H9 (cell line): Measurements from ENCODE around the gene KBTBD6. TPM values are rescaled to one million over a fixed set of nuclear protein-coding genes. Genes with fewer than 3 reads are reported as not detected.

Source experiments
- DNase-seq: peaks from one replicate; pipeline ENCODE4 v3.0.0-alpha.2; 2017
- H2AFZ ChIP-seq: one replicate; pipeline ENCODE4 v1.6.1; 2013; ENCODE audit warnings: mild to moderate bottlenecking, low read length, control low read depth, moderate library complexity
- H2AK5ac ChIP-seq: 2 replicates; pipeline ENCODE4 v1.6.1; 2013; ENCODE audit warnings: low read length, control low read depth, mixed read lengths; ENCODE audit not compliant: insufficient read length
- H2BK120ac ChIP-seq: one replicate; pipeline ENCODE4 v1.6.1; 2013; ENCODE audit warnings: low read depth, mild to moderate bottlenecking, low read length, control low read depth, inconsistent platforms; ENCODE audit not compliant: poor library complexity, severe bottlenecking
- H2BK12ac ChIP-seq: 2 replicates; pipeline ENCODE4 v1.6.1; 2013; ENCODE audit warnings: low read length, control low read depth, mixed read lengths, low read depth; ENCODE audit not compliant: insufficient read length
- H2BK15ac ChIP-seq: 2 replicates; pipeline ENCODE4 v1.6.1; 2013; ENCODE audit warnings: low read depth, low read length, control low read depth
- H2BK20ac ChIP-seq: one replicate; pipeline ENCODE4 v1.6.1; 2013; ENCODE audit warnings: low read depth, mild to moderate bottlenecking, low read length, control low read depth, inconsistent platforms; ENCODE audit not compliant: poor library complexity, severe bottlenecking
- H2BK5ac ChIP-seq: 2 replicates; pipeline ENCODE4 v1.6.1; 2013; ENCODE audit warnings: low read length, control low read depth, mixed read lengths; ENCODE audit not compliant: insufficient read length
- H3K14ac ChIP-seq: 2 replicates; pipeline ENCODE4 v1.6.1; 2013; ENCODE audit warnings: low read length, control low read depth; ENCODE audit not compliant: insufficient read depth
- H3K18ac ChIP-seq: 2 replicates; pipeline ENCODE4 v1.6.1; 2013; ENCODE audit warnings: low read depth, mild to moderate bottlenecking, mixed read lengths, low read length, control low read depth; ENCODE audit not compliant: insufficient read length
- H3K23ac ChIP-seq: 2 replicates; pipeline ENCODE4 v1.6.1; 2013; ENCODE audit warnings: low read length, control low read depth, mixed read lengths, low read depth; ENCODE audit not compliant: insufficient read length
- H3K23me2 ChIP-seq: 2 replicates; pipeline ENCODE4 v1.6.1; 2013; ENCODE audit warnings: low read depth, mild to moderate bottlenecking, mixed read lengths, low read length, control low read depth; ENCODE audit not compliant: insufficient read length, poor library complexity, severe bottlenecking
- H3K27ac ChIP-seq: 2 replicates; pipeline ENCODE4 v1.5.1; 2013; ENCODE audit warnings: low read length, control low read depth, mixed read lengths, low read depth; ENCODE audit not compliant: insufficient read length
- H3K27me3 ChIP-seq: 2 replicates; pipeline ENCODE4 v1.6.1; 2013; ENCODE audit warnings: low read length, control low read depth, inconsistent platforms; ENCODE audit not compliant: insufficient read depth
- H3K4ac ChIP-seq: 2 replicates; pipeline ENCODE4 v1.6.1; 2013; ENCODE audit warnings: low read depth, mild to moderate bottlenecking, control low read depth, inconsistent platforms, low read length, moderate library complexity
- H3K4me1 ChIP-seq: 2 replicates; pipeline ENCODE4 v1.6.1; 2013; ENCODE audit warnings: low read length, control low read depth, inconsistent platforms; ENCODE audit not compliant: insufficient read depth
- H3K4me2 ChIP-seq: 2 replicates; pipeline ENCODE4 v1.6.1; 2013; ENCODE audit warnings: low read length, control low read depth, mixed read lengths; ENCODE audit not compliant: insufficient read length, insufficient read depth
- H3K56ac ChIP-seq: 2 replicates; pipeline ENCODE4 v1.6.1; 2013; ENCODE audit warnings: low read depth, mild to moderate bottlenecking, mixed read lengths, low read length, control low read depth; ENCODE audit not compliant: insufficient read length
- H3K79me1 ChIP-seq: 2 replicates; pipeline ENCODE4 v1.6.1; 2013; ENCODE audit warnings: low read depth, mild to moderate bottlenecking, moderate library complexity, low read length, control low read depth, inconsistent platforms; ENCODE audit not compliant: insufficient read depth, poor library complexity, severe bottlenecking
- H3K79me2 ChIP-seq: 2 replicates; pipeline ENCODE4 v1.6.1; 2013; ENCODE audit warnings: low read length, control low read depth, inconsistent platforms; ENCODE audit not compliant: insufficient read depth
- H3K9ac ChIP-seq: 2 replicates; pipeline ENCODE4 v1.6.1; 2013; ENCODE audit warnings: low read length, control low read depth, mixed read lengths; ENCODE audit not compliant: insufficient read length; ENCODE audit errors: extremely low read depth
- H3K9me3 ChIP-seq: one replicate; pipeline ENCODE4 v1.6.1; 2013; ENCODE audit warnings: low read depth, low read length, inconsistent platforms; ENCODE audit not compliant: control insufficient read depth
- H3T11ph ChIP-seq: one replicate; pipeline ENCODE4 v1.6.1; 2013; ENCODE audit warnings: mild to moderate bottlenecking, low read length, control low read depth, inconsistent platforms
- H4K20me1 ChIP-seq: one replicate; pipeline ENCODE4 v1.6.1; 2013; ENCODE audit not compliant: control insufficient read depth, insufficient read length, insufficient read depth
- H4K5ac ChIP-seq: 2 replicates; pipeline ENCODE4 v1.6.1; 2013; ENCODE audit warnings: low read depth, mild to moderate bottlenecking, mixed read lengths, low read length, control low read depth; ENCODE audit not compliant: insufficient read length
- H4K8ac ChIP-seq: replicated peaks from 2 replicates; pipeline ENCODE4 v1.6.1; 2013; ENCODE audit warnings: low read length, control low read depth, mixed read lengths, low read depth; ENCODE audit not compliant: insufficient read length
- H4K91ac ChIP-seq: 2 replicates; pipeline ENCODE4 v1.6.1; 2013; ENCODE audit warnings: low read depth, mild to moderate bottlenecking, moderate library complexity, mixed read lengths, low read length, control low read depth; ENCODE audit not compliant: insufficient read length
- H3K27ac Mint-ChIP-seq, 3 experiments: 2 replicates in 2 of 3; 3 replicates in 1 of 3; pipeline ENCODE4 v1.8.0; 2020 to 2021; ENCODE audit warnings: mixed read lengths in 3 of 3, mild to moderate bottlenecking in 1 of 3, moderate library complexity in 1 of 3
- H3K27me3 Mint-ChIP-seq: 2 replicates; pipeline ENCODE4 v1.8.0; 2021; ENCODE audit warnings: low read depth, mild to moderate bottlenecking, moderate library complexity, mixed read lengths
- H3K36me3 Mint-ChIP-seq, 3 experiments: 2 replicates in 2 of 3; 3 replicates in 1 of 3; pipeline ENCODE4 v1.8.0; 2020 to 2021; ENCODE audit warnings: low read depth in 3 of 3, mixed read lengths in 3 of 3; ENCODE audit not compliant: insufficient read depth in 1 of 3
- H3K4me1 Mint-ChIP-seq, 2 experiments: 2 replicates each; pipeline ENCODE4 v1.8.0; 2020; ENCODE audit warnings: mixed read lengths in 2 of 2
- H3K4me3 Mint-ChIP-seq, 2 experiments: 2 replicates in 1 of 2; 3 replicates in 1 of 2; pipeline ENCODE4 v1.8.0; 2020 to 2021; ENCODE audit warnings: mild to moderate bottlenecking in 2 of 2, mixed read lengths in 2 of 2, moderate library complexity in 1 of 2
- H3K9me3 Mint-ChIP-seq, 2 experiments: 2 replicates in 1 of 2; 3 replicates in 1 of 2; pipeline ENCODE4 v1.8.0; 2020; ENCODE audit warnings: mild to moderate bottlenecking in 2 of 2, mixed read lengths in 2 of 2, moderate library complexity in 1 of 2
- WGBS: extraction: QIAGEN DNeasy Blood & Tissue Kit; methylation state at CpG from one replicate; pipeline ENCODE4 v1.1.7; 2013; ENCODE audit warnings: missing lambda C conversion rate, low lambda C conversion rate, mixed read lengths; ENCODE audit not compliant: insufficient read length; ENCODE audit errors: extremely low coverage; 5-methylcytosine and 5-hydroxymethylcytosine counted together
- total RNA-seq: library from RNA; stranded (reverse); gene quantifications from 2 replicates; pipeline ENCODE4 v1.2.1, GENCODE V29; 2021
- TF ChIP-seq, protein P1 (sequence below): fragments of 200-600 bp; sonication (generic); conservative IDR thresholded peaks from 3 replicates; pipeline ENCODE4 v1.8.0; 2021; ENCODE audit warnings: antibody characterized with exemption, mild to moderate bottlenecking

The KBTBD6 gene
- total RNA-seq, 1 experiment from 2014 or later: 11.5 TPM

DNA sequence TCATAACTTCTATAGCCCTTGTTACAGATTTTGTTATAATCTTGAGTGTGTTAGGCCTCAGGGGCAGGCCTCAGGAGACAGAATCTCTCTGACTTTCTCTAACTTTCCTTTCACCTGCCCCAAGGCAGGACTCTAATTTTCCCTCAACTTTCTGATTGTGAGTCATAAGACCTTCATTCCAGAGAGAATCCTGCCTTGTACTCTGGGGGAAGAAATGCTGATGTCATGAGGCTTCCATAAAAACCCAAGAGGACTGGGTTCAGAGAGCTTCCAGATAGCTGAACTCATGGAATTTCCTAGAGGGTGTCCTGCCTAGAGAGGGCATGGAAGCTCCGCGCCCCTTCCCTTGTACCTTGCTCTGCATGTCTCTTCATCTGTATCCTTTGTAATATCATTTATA lies 5.3 kb upstream of the KBTBD6 start:
- H2BK15ac ChIP-seq: no peak overlapping the region
- no peak overlapping the region for H3K14ac ChIP-seq
- Mint-ChIP-seq H3K9me3 (no peaks in the 10 kb centered on the region), H3K27me3 (no peaks in the 10 kb centered on the region), H3K36me3 (no peaks in the 10 kb centered on the region; a peak in 1 of 7 replicates), H3K27ac (no peak overlapping the region), H3K4me1 (peaks cover 11 to 15% of the 10 kb centered on the region in 2 experiments), H3K4me3 (no peak overlapping the region)
- H4K5ac ChIP-seq: no peak overlapping the region
- H3K79me1 ChIP-seq: no peaks in the 10 kb centered on the region
- no peak overlapping the region for H2BK5ac ChIP-seq
- H2AK5ac ChIP-seq: no peak overlapping the region
- no peak overlapping the region for H2AFZ ChIP-seq
- no peaks in the 10 kb centered on the region for H3K23me2 ChIP-seq
- no peak overlapping the region for H3K23ac ChIP-seq
- H2BK20ac ChIP-seq: no peak overlapping the region
- H3K27ac ChIP-seq: no peak overlapping the region
- no peak overlapping the region for H4K8ac ChIP-seq
- no peak overlapping the region for H3T11ph ChIP-seq
- no peak overlapping the region for H3K4me2 ChIP-seq
- H4K20me1 ChIP-seq: no peaks in the 10 kb centered on the region
- DNase-seq: no peak
- no peak overlapping the region for H3K56ac ChIP-seq
- H4K91ac ChIP-seq: no peak overlapping the region
- no peak overlapping the region for H2BK12ac ChIP-seq
- no peak overlapping the region for H3K9ac ChIP-seq
- no peak overlapping the region for H3K4ac ChIP-seq
- TF ChIP-seq, protein P1, sequence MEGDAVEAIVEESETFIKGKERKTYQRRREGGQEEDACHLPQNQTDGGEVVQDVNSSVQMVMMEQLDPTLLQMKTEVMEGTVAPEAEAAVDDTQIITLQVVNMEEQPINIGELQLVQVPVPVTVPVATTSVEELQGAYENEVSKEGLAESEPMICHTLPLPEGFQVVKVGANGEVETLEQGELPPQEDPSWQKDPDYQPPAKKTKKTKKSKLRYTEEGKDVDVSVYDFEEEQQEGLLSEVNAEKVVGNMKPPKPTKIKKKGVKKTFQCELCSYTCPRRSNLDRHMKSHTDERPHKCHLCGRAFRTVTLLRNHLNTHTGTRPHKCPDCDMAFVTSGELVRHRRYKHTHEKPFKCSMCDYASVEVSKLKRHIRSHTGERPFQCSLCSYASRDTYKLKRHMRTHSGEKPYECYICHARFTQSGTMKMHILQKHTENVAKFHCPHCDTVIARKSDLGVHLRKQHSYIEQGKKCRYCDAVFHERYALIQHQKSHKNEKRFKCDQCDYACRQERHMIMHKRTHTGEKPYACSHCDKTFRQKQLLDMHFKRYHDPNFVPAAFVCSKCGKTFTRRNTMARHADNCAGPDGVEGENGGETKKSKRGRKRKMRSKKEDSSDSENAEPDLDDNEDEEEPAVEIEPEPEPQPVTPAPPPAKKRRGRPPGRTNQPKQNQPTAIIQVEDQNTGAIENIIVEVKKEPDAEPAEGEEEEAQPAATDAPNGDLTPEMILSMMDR: no peak
- H3K9me3 ChIP-seq: no peaks in the 10 kb centered on the region
- H3K27me3 ChIP-seq: no peaks in the 10 kb centered on the region
- WGBS: no CpG with 5 or more reads among the region's 2 CpGs
- H3K18ac ChIP-seq: no peak overlapping the region
- no peaks in the 10 kb centered on the region for H3K4me1 ChIP-seq
- no peak overlapping the region for H2BK120ac ChIP-seq
- no peaks in the 10 kb centered on the region for H3K79me2 ChIP-seq
